B cell (primary cell): ENCODE measurements around the gene BRSK2. TPM values are rescaled to one million over a fixed set of nuclear protein-coding genes. Genes with fewer than 3 reads are reported as not detected.

Experiments
- ATAC-seq: fragments of 200-7000 bp; cut with Tn5 transposase; one replicate; pipeline ENCODE4 v1.10.0; 2021; ENCODE audit warnings: low read depth, mild to moderate bottlenecking, moderate number of reproducible peaks, moderate library complexity
- CTCF ChIA-PET: fragments of 350-600 bp; sonication (Branson Sonifier 250); formaldehyde crosslinking; loops from one replicate; lab custom pipeline; 2021; ENCODE audit warnings: antibody characterized with exemption, inconsistent platforms; lab: Charles Lee
- POLR2A ChIA-PET: fragments of 350-600 bp; sonication (Branson Sonifier 250); formaldehyde crosslinking; loops from one replicate; lab custom pipeline; 2021; ENCODE audit warnings: antibody characterized with exemption; lab: Charles Lee
- DNase-seq: peaks from one replicate; pipeline ENCODE4 v3.0.0; 2013
- H2AFZ ChIP-seq: 2 replicates; pipeline ENCODE4 v1.6.1; 2012; ENCODE audit warnings: mild to moderate bottlenecking, low read depth, low read length; ENCODE audit not compliant: insufficient read depth, poor library complexity, severe bottlenecking
- H3K27ac ChIP-seq, 2 donors: 1 replicate in 1 of 2; 2 replicates in 1 of 2; pipeline ENCODE4 v1.5.1; 2012 to 2013; ENCODE audit warnings: low read length in 2 of 2, mild to moderate bottlenecking in 2 of 2, moderate library complexity in 1 of 2
- H3K27me3 ChIP-seq, 4 experiments: fragments of 200-600 bp in 1 of 4; sonication (generic) in 1 of 4; replicated peaks in 1 of 4; 1 replicate in 2 of 4; 2 replicates in 2 of 4; pipeline versions ENCODE4 v1.6.1 to v1.7.0; 2013 to 2016; ENCODE audit warnings: low read length in 3 of 4, mild to moderate bottlenecking in 2 of 4, mixed read lengths in 1 of 4, moderate library complexity in 1 of 4; ENCODE audit not compliant: insufficient read depth in 4 of 4, control insufficient read depth in 3 of 4; ENCODE audit errors: control extremely low read depth in 1 of 4
- H3K36me3 ChIP-seq, 2 experiments: replicated peaks in 1 of 2; 1 replicate in 1 of 2; 2 replicates in 1 of 2; pipeline versions ENCODE4 v1.6.1 to v1.7.1; 2013; ENCODE audit warnings: low read length in 1 of 2; ENCODE audit not compliant: insufficient read depth in 2 of 2, control insufficient read depth in 1 of 2; ENCODE audit errors: control extremely low read depth in 1 of 2, extremely low read depth in 1 of 2
- H3K4me1 ChIP-seq, 2 donors: fragments of 200-600 bp in 1 of 2; sonication (generic) in 1 of 2; 1 replicate in 1 of 2; 2 replicates in 1 of 2; pipeline versions ENCODE4 v1.5.1 to v1.6.1; 2013 to 2017; ENCODE audit warnings: low read length in 2 of 2; ENCODE audit not compliant: control insufficient read depth in 2 of 2, insufficient read depth in 2 of 2
- H3K4me2 ChIP-seq: replicated peaks from 2 replicates; pipeline ENCODE3; 2012; ENCODE audit warnings: mild to moderate bottlenecking, low read depth, low read length; ENCODE audit not compliant: poor library complexity, severe bottlenecking
- H3K4me3 ChIP-seq, 5 experiments: fragments of 200-600 bp in 1 of 5; sonication (generic) in 1 of 5; 1 replicate in 3 of 5; 2 replicates in 2 of 5; pipeline versions ENCODE4 v1.5.1 to v1.7.0; 2011 to 2016; ENCODE audit warnings: low read length in 4 of 5, mild to moderate bottlenecking in 4 of 5, low read depth in 2 of 5, control low read depth in 1 of 5, moderate library complexity in 1 of 5; ENCODE audit not compliant: insufficient read depth in 1 of 5; ENCODE audit errors: control extremely low read depth in 1 of 5, extremely low read depth in 1 of 5
- H3K79me2 ChIP-seq: fragments of 200-600 bp; sonication (generic); one replicate; pipeline ENCODE4 v1.6.0; 2016; ENCODE audit warnings: low read length; ENCODE audit not compliant: control insufficient read depth, insufficient read depth
- H3K9ac ChIP-seq: fragments of 200-600 bp; sonication (generic); 2 replicates; pipeline ENCODE4 v1.6.1; 2017; ENCODE audit warnings: mild to moderate bottlenecking, low read length, moderate library complexity
- H3K9me3 ChIP-seq, 3 donors: one replicate each; pipeline versions ENCODE4 v1.6.1 to v1.7.1; 2013; ENCODE audit warnings: low read length in 2 of 3; ENCODE audit not compliant: control insufficient read depth in 2 of 3, insufficient read depth in 1 of 3; ENCODE audit errors: control extremely low read depth in 1 of 3
- H4K20me1 ChIP-seq: 2 replicates; pipeline ENCODE4 v1.6.0; 2012; ENCODE audit warnings: mild to moderate bottlenecking, low read length; ENCODE audit not compliant: insufficient read depth, control insufficient read depth, poor library complexity, severe bottlenecking
- H3K27ac Mint-ChIP-seq: one replicate; pipeline ENCODE4 v1.8.0; 2021; ENCODE audit warnings: mixed read lengths
- H3K27me3 Mint-ChIP-seq: one replicate; pipeline ENCODE4 v1.8.0; 2021; ENCODE audit warnings: mixed read lengths
- H3K4me1 Mint-ChIP-seq: one replicate; pipeline ENCODE4 v1.8.0; 2021; ENCODE audit warnings: mixed read lengths
- H3K4me3 Mint-ChIP-seq: one replicate; pipeline ENCODE4 v1.8.0; 2021; ENCODE audit warnings: mixed read lengths
- H3K9me3 Mint-ChIP-seq: one replicate; pipeline ENCODE4 v1.8.0; 2022; ENCODE audit warnings: mixed read lengths; ENCODE audit not compliant: insufficient read depth
- CTCF ChIP-seq: fragments of 200-600 bp; IDR thresholded peaks from one replicate; pipeline ENCODE4 v1.8.0; 2022; ENCODE audit warnings: antibody characterized with exemption, mild to moderate bottlenecking
- EZH2 ChIP-seq: IDR thresholded peaks from 2 replicates; pipeline ENCODE4 v1.6.1; 2012; ENCODE audit warnings: borderline replicate concordance, low read depth, mild to moderate bottlenecking, moderate library complexity, low read length; ENCODE audit not compliant: insufficient read depth, poor library complexity, severe bottlenecking
- WGBS: methylation state at CpG from one replicate; pipeline ENCODE4 v1.1.5; 2013; ENCODE audit warnings: missing lambda C conversion rate; ENCODE audit not compliant: insufficient coverage; 5-methylcytosine and 5-hydroxymethylcytosine counted together
- intact Hi-C: fragments of 100-400 bp; cut with micrococcal nuclease; formaldehyde crosslinking; loops from one replicate; pipeline ENCODE4 v1.10.0; 2022
- polyA plus RNA-seq: library from polyadenylated mRNA; depleted of rRNA; stranded (reverse); fragments of >200 nt; gene quantifications from 2 replicates; pipeline ENCODE4 v1.2.3, GENCODE V29; 2012
- total RNA-seq, 2 donors: library from RNA; stranded (reverse); fragments of 120-200 nt in 1 of 2; gene quantifications; 1 replicate in 1 of 2; 2 replicates in 1 of 2; pipeline versions ENCODE4 v1.2.3 to v1.2.4, GENCODE V29; 2013 to 2022

Gene BRSK2
- total and polyA plus RNA-seq, 2 donors (not counting 1 experiment from before 2014, with no cell fraction given): 0.51 to 0.79 TPM

- intact Hi-C loops: no loop called here
- H3K79me2 ChIP-seq: no peaks in the 10 kb centered on the region
- ChIA-PET CTCF (no interaction called here), POLR2A (interaction anchor here (0.6 kb wide), 1 partner anchor 448 kb away, joined by 3 read pairs; no protein-coding TSS in a partner anchor)
- Mint-ChIP-seq H3K9me3 (no peaks in the 10 kb centered on the region), H3K4me3 (no peak overlapping the region), H3K4me1 (no peaks in the 10 kb centered on the region), H3K27ac (no peak overlapping the region), H3K27me3 (peaks cover 3% of the 10 kb centered on the region)
- H3K4me3 ChIP-seq: no peak overlapping the region
- ATAC-seq (no peak), DNase-seq (no peak)
- H2AFZ ChIP-seq: no peak overlapping the region
- no peak overlapping the region for H3K27ac ChIP-seq
- whole genome bisulfite sequencing: 65% methylated on average over 22 of the region's 23 CpGs
- H3K27me3 ChIP-seq: peaks cover 0 to 11% (median 4%) of the 10 kb centered on the region in 4 experiments
- no peak overlapping the region for H3K4me2 ChIP-seq
- peaks cover 0 to 9% (median 0%) of the 10 kb centered on the region in 3 donors for H3K9me3 ChIP-seq
- H3K9ac ChIP-seq: no peak overlapping the region
- H3K36me3 ChIP-seq: no peaks in the 10 kb centered on the region
- no peak for TF ChIP-seq CTCF
- no peak for TF ChIP-seq EZH2
- H3K4me1 ChIP-seq: no peaks in the 10 kb centered on the region
- H4K20me1 ChIP-seq: no peaks in the 10 kb centered on the region
These were observed 12.8 kb downstream of the BRSK2 start for GRCh38 chr11:1402355-1403077.

- Histone ChIP-seq H3K27ac (no peak overlapping the region), H3K4me2 (no peak overlapping the region), H4K20me1 (no peaks in the 10 kb centered on the region), H3K36me3 (no peaks in the 10 kb centered on the region), H3K9me3 (peaks cover 0 to 9% (median 0%) of the 10 kb centered on the region in 3 donors), H3K4me1 (no peaks in the 10 kb centered on the region), H3K4me3 (no peak overlapping the region), H3K79me2 (no peaks in the 10 kb centered on the region), H2AFZ (no peak overlapping the region), H3K9ac (no peak overlapping the region), H3K27me3 (peaks cover 0 to 11% (median 4%) of the 10 kb centered on the region in 4 experiments)
- CTCF ChIA-PET: no interaction called here
- DNase-seq (no peak), ATAC-seq (no peak)
- intact Hi-C loops: no loop called here
- WGBS: 93% methylated on average over 10 of the region's 16 CpGs
- no peak overlapping the region for H3K4me3 Mint-ChIP-seq
- POLR2A ChIA-PET: no interaction called here
- H3K4me1 Mint-ChIP-seq: no peaks in the 10 kb centered on the region
- no peak overlapping the region for H3K27ac Mint-ChIP-seq
- peaks cover 3% of the 10 kb centered on the region for H3K27me3 Mint-ChIP-seq
- no peaks in the 10 kb centered on the region for H3K9me3 Mint-ChIP-seq
- TF ChIP-seq CTCF: no peak
- TF ChIP-seq EZH2: no peak
These were observed 13.4 kb downstream of the BRSK2 start for GRCh38 chr11:1403078-1403620.
